Muscle of leg (tissue), 16 donors: ENCODE measurements around the gene TLR8. TPM values are rescaled to one million over a fixed set of nuclear protein-coding genes. Genes with fewer than 3 reads are reported as not detected.

Experiments used
- DNase-seq: peaks from one replicate; pipeline ENCODE4 v3.0.0; 2013
- H3K27ac ChIP-seq: one replicate; pipeline ENCODE4 v1.5.1; 2013; ENCODE audit warnings: mild to moderate bottlenecking, low read length, control low read depth
- H3K27me3 ChIP-seq: one replicate; pipeline ENCODE4 v1.6.1; 2013; ENCODE audit warnings: low read length; ENCODE audit not compliant: control insufficient read depth, insufficient read depth
- H3K36me3 ChIP-seq: one replicate; pipeline ENCODE4 v1.6.1; 2013; ENCODE audit warnings: low read length; ENCODE audit not compliant: control insufficient read depth, insufficient read depth
- H3K4me1 ChIP-seq: one replicate; pipeline ENCODE4 v1.6.1; 2013; ENCODE audit warnings: low read length; ENCODE audit not compliant: control insufficient read depth, insufficient read depth
- H3K4me3 ChIP-seq: one replicate; pipeline ENCODE4 v1.5.1; 2013; ENCODE audit warnings: low read length, control low read depth
- H3K9me3 ChIP-seq: replicated peaks from 2 replicates; pipeline ENCODE4 v1.6.1; 2013; ENCODE audit warnings: low read depth, low read length; ENCODE audit not compliant: control insufficient read depth
- WGBS: methylation state at CpG from one replicate; pipeline ENCODE4 v1.1.5; 2013; ENCODE audit warnings: missing lambda C conversion rate; ENCODE audit not compliant: insufficient coverage; 5-methylcytosine and 5-hydroxymethylcytosine counted together
- long read RNA-seq, 11 donors: transcript quantifications; one replicate each; lab custom pipeline, GENCODE V29; 2026
- polyA plus RNA-seq, 8 donors: library from polyadenylated mRNA; unstranded; fragments of 120-200 nt; gene quantifications; one replicate each; pipeline versions ENCODE4 v1.2.1 to v1.2.3, GENCODE V29; 2013; ENCODE audit warnings: inconsistent platforms in 1 of 8, low replicate concordance in 1 of 8; ENCODE audit not compliant: insufficient read length in 8 of 8, insufficient read depth in 1 of 8
- total RNA-seq: library from RNA; stranded (reverse); fragments of 120-200 nt; gene quantifications from one replicate; pipeline ENCODE4 v1.2.4, GENCODE V29; 2013

Gene TLR8
- total RNA-seq = 0.44 TPM
- under 1 TPM; 0.16 to 0.61 (median 0.41) TPM for polyA plus RNA-seq
- long read RNA-seq, donor 1 = 0 reads
- long read RNA-seq, donor 2 = 0 reads
- long read RNA-seq, donor 3 = 0 reads
- long read RNA-seq, donor 4, full-length matches to known transcripts = 1 of 1 reads
- long read RNA-seq, donor 4, partial matches to known transcripts = 0 of 1 reads
- long read RNA-seq, donor 4, other reads (novel, unspliced or antisense) = 0 of 1 reads
- long read RNA-seq, donor 5 = 0 reads
- long read RNA-seq, donor 6 = 0 reads
- long read RNA-seq, donor 7 = 0 reads
- long read RNA-seq, donor 8 = 0 reads
- long read RNA-seq, donor 9 = 0 reads
- long read RNA-seq, donor 10 = 0 reads
- long read RNA-seq, donor 11 = 0 reads

GRCh38 chrX:12906046-12906761 lies at the start of gene TLR8:
Gene TLR8 (plus strand): TSS chrX:12906620. CDS start chrX:12906707, 87 bp downstream.
- Histone ChIP-seq H3K9me3 (no peaks in the 10 kb centered on the region), H3K4me1 (peaks cover 4% of the 10 kb centered on the region), H3K27ac (no peak within 1 kb of the TSS), H3K4me3 (no peak within 1 kb of the TSS), H3K36me3 (no peaks in the 10 kb centered on the region), H3K27me3 (peaks cover 26% of the 10 kb centered on the region)
- peak; percentile 25 for DNase-seq
- 72% methylated on average over 8 of the region's 15 CpGs for WGBS

- Histone ChIP-seq H3K27me3 (peaks cover 7% of the 10 kb centered on the region), H3K36me3 (no peaks in the 10 kb centered on the region), H3K9me3 (no peaks in the 10 kb centered on the region), H3K4me1 (no peaks in the 10 kb centered on the region), H3K27ac (no peak overlapping the region), H3K4me3 (no peak overlapping the region)
- 67% methylated on average over 3 of the region's 7 CpGs for WGBS
- peak; percentile 42 for DNase-seq
Measured at GRCh38 chrX:12865359-12865758, 41.1 kb upstream of the TLR8 start.

- Histone ChIP-seq H3K9me3 (no peaks in the 10 kb centered on the region), H3K36me3 (no peaks in the 10 kb centered on the region), H3K4me3 (no peak within 1 kb of the TSS), H3K27ac (no peak within 1 kb of the TSS), H3K27me3 (peaks cover 11% of the 10 kb centered on the region), H3K4me1 (no peaks in the 10 kb centered on the region)
- 70% methylated on average over 2 of the region's 7 CpGs for WGBS
- DNase-seq = no peak
Measured at GRCh38 chrX:12866451-12867377, 39.7 kb upstream of the TLR8 start, which contains the start of gene TLR7. Gene TLR7 (plus strand): TSS chrX:12867072. CDS start chrX:12867579, 507 bp downstream.

- peaks cover 14% of the 10 kb centered on the region for H3K27me3 ChIP-seq
- H3K4me3 ChIP-seq = no peak overlapping the region
- H3K4me1 ChIP-seq = no peaks in the 10 kb centered on the region
- no peaks in the 10 kb centered on the region for H3K36me3 ChIP-seq
- DNase-seq = no peak
- H3K27ac ChIP-seq = no peak overlapping the region
- H3K9me3 ChIP-seq = no peaks in the 10 kb centered on the region
- 90% methylated on average over 2 of the region's 4 CpGs for WGBS
Measured at GRCh38 chrX:12867685-12868084, 38.7 kb upstream of the TLR8 start.

GRCh38 chrX:12868747-12869146 lies 37.7 kb upstream of the TLR8 start:
- Histone ChIP-seq H3K27me3 (peaks cover 14% of the 10 kb centered on the region), H3K36me3 (no peaks in the 10 kb centered on the region), H3K4me3 (no peak overlapping the region), H3K9me3 (no peaks in the 10 kb centered on the region), H3K4me1 (no peaks in the 10 kb centered on the region), H3K27ac (no peak overlapping the region)
- DNase-seq = no peak
- WGBS = no CpG with 5 or more reads among the region's 4 CpGs

GRCh38 chrX:12871257-12871656 lies 35.2 kb upstream of the TLR8 start:
- Histone ChIP-seq H3K36me3 (no peaks in the 10 kb centered on the region), H3K4me1 (no peaks in the 10 kb centered on the region), H3K27ac (no peak overlapping the region), H3K27me3 (peaks cover 10% of the 10 kb centered on the region), H3K9me3 (no peaks in the 10 kb centered on the region), H3K4me3 (no peak overlapping the region)
- peak; percentile 22 for DNase-seq
- 51% methylated on average over 3 of the region's 6 CpGs for WGBS

GRCh38 chrX:12872741-12873140 lies 33.7 kb upstream of the TLR8 start:
- DNase-seq = no peak
- H3K27me3 ChIP-seq = peaks cover 10% of the 10 kb centered on the region
- no peak overlapping the region for H3K27ac ChIP-seq
- H3K4me3 ChIP-seq = no peak overlapping the region
- H3K36me3 ChIP-seq = no peaks in the 10 kb centered on the region
- WGBS = 96% methylated on average over 3 of the region's 4 CpGs
- no peaks in the 10 kb centered on the region for H3K9me3 ChIP-seq
- no peaks in the 10 kb centered on the region for H3K4me1 ChIP-seq

GRCh38 chrX:12874581-12874980 lies 31.8 kb upstream of the TLR8 start:
- 50% methylated on average over 2 of the region's 4 CpGs for WGBS
- Histone ChIP-seq H3K27me3 (peaks cover 9% of the 10 kb centered on the region), H3K4me1 (no peaks in the 10 kb centered on the region), H3K9me3 (no peaks in the 10 kb centered on the region), H3K4me3 (no peak overlapping the region), H3K36me3 (no peaks in the 10 kb centered on the region), H3K27ac (no peak overlapping the region)
- peak; percentile 22 for DNase-seq

- no peak overlapping the region for H3K27ac ChIP-seq
- no peak overlapping the region for H3K4me3 ChIP-seq
- 22% methylated on average over 3 of the region's 8 CpGs for WGBS
- no peaks in the 10 kb centered on the region for H3K4me1 ChIP-seq
- no peak for DNase-seq
- H3K27me3 ChIP-seq = peaks cover 2% of the 10 kb centered on the region
- H3K9me3 ChIP-seq = no peaks in the 10 kb centered on the region
- no peaks in the 10 kb centered on the region for H3K36me3 ChIP-seq
Measured at GRCh38 chrX:12877386-12877785, 29.0 kb upstream of the TLR8 start.
